ENCODE measurements around the gene COX17. TPM values are rescaled to one million over a fixed set of nuclear protein-coding genes. Genes with fewer than 3 reads are reported as not detected.

The COX17 gene
- polyA plus RNA-seq, 5 donors, result 29.5 to 40.3 (median 31.7) TPM

- DNase-seq, result no peak
Measured at GRCh38 chr3:119626196-119626595, 51.0 kb downstream of the COX17 start.

GRCh38 chr3:119625451-119626153 is 51.6 kb downstream of the COX17 start:
- DNase-seq, result no peak

GRCh38 chr3:119624002-119624720 is 53.0 kb downstream of the COX17 start:
- DNase-seq, result no peak

- no peak for DNase-seq
Measured at GRCh38 chr3:119620899-119621298, 56.3 kb downstream of the COX17 start.

Other genes with a start within 250 kb of the COX17 start
- gene TMEM39A, start 213.8 kb downstream of the COX17 start, polyA plus RNA-seq (ENCODE audit: insufficient read depth in 1 of 5, insufficient read length in 5 of 5, low replicate concordance in 1 of 5), result 10 to 100 TPM; 65.1 to 78.5 (median 71.4) TPM
- gene POGLUT1, start 208.4 kb downstream of the COX17 start, polyA plus RNA-seq (ENCODE audit: insufficient read depth in 1 of 5, insufficient read length in 5 of 5, low replicate concordance in 1 of 5), result 10 to 100 TPM; 24.3 to 34.1 (median 28.9) TPM
- 100 to 1,000 TPM in 1 of 5 donors, 10 to 100 TPM in 4; 89.7 to 103 (median 95.0) TPM for gene TIMMDC1, start 178.9 kb downstream of the COX17 start, polyA plus RNA-seq (ENCODE audit: insufficient read depth in 1 of 5, insufficient read length in 5 of 5, low replicate concordance in 1 of 5)
- 1 to 10 TPM; 1.8 to 3.6 (median 2.9) TPM for gene CD80, start 117.8 kb downstream of the COX17 start, polyA plus RNA-seq (ENCODE audit: insufficient read depth in 1 of 5, insufficient read length in 5 of 5, low replicate concordance in 1 of 5)
- 10 to 100 TPM in 4 of 5 donors, 1 to 10 TPM in 1; 9.4 to 13.8 (median 11.6) TPM for gene ADPRH, start 97.9 kb downstream of the COX17 start, polyA plus RNA-seq (ENCODE audit: insufficient read depth in 1 of 5, insufficient read length in 5 of 5, low replicate concordance in 1 of 5)
- gene PLA1A, start 79.5 kb downstream of the COX17 start, polyA plus RNA-seq (ENCODE audit: insufficient read depth in 1 of 5, insufficient read length in 5 of 5, low replicate concordance in 1 of 5), result 1 to 10 TPM in 2 of 5 donors, under 1 TPM in 3; 0.60 to 1.4 (median 0.91) TPM
- gene POPDC2, start 16.8 kb downstream of the COX17 start, polyA plus RNA-seq (ENCODE audit: insufficient read depth in 1 of 5, insufficient read length in 5 of 5, low replicate concordance in 1 of 5), result 1 to 10 TPM; 2.8 to 5.0 (median 4.7) TPM
- gene CFAP91, start 25.6 kb upstream of the COX17 start, polyA plus RNA-seq (ENCODE audit: insufficient read depth in 1 of 5, insufficient read length in 5 of 5, low replicate concordance in 1 of 5), result 10 to 100 TPM in 2 of 5 donors, 1 to 10 TPM in 3; 6.0 to 12.0 (median 8.1) TPM
- under 1 TPM; 0.44 to 0.77 (median 0.55) TPM for gene NR1I2, start 104.7 kb upstream of the COX17 start, polyA plus RNA-seq (ENCODE audit: insufficient read depth in 1 of 5, insufficient read length in 5 of 5, low replicate concordance in 1 of 5)

Measured in right lung (tissue), 5 donors.